ENCODE data around the gene SGCB.

GRCh38 chr4:52014903-52015302, 23.2 kb downstream of the SGCB start:
- TF ChIP-seq EZH2 (IDR thresholded peaks at IDR 0.05) (no peak), CTCF (IDR thresholded peaks at IDR 0.05) (no peak)

Measured in neural progenitor cell (in vitro differentiated cells).